GM12873 (cell line): ENCODE measurements around the gene TBCCD1.

Source experiments
- TF ChIP-seq, protein P1 (sequence below): IDR thresholded peaks from 2 replicates; pipeline ENCODE4 v1.5.1; 2012; ENCODE audit warnings: low read depth, mild to moderate bottlenecking, moderate library complexity, low read length, control low read depth; ENCODE audit not compliant: insufficient read depth; ENCODE audit errors: missing control alignments

TBCCD1 gene

DNA sequence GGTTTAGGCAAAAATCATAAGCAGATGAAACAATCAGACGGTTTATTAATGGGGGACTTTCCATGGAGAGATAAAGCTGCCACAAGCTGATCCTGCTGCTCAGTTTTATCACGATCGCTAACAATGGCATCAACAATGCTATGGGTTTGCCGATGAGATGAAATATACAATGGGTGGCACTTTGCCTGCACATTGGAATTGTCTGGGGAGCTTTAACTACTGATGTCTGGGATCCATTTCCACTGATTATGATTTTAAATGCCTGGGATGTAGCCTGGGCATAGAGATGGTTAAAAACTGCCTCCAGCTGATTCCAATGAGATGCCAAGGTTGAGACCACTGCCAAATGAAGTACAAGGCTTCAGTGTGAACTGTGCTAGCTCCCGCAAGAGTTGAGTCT, 53.8 kb downstream of the TBCCD1 start:
- TF ChIP-seq, protein P1, sequence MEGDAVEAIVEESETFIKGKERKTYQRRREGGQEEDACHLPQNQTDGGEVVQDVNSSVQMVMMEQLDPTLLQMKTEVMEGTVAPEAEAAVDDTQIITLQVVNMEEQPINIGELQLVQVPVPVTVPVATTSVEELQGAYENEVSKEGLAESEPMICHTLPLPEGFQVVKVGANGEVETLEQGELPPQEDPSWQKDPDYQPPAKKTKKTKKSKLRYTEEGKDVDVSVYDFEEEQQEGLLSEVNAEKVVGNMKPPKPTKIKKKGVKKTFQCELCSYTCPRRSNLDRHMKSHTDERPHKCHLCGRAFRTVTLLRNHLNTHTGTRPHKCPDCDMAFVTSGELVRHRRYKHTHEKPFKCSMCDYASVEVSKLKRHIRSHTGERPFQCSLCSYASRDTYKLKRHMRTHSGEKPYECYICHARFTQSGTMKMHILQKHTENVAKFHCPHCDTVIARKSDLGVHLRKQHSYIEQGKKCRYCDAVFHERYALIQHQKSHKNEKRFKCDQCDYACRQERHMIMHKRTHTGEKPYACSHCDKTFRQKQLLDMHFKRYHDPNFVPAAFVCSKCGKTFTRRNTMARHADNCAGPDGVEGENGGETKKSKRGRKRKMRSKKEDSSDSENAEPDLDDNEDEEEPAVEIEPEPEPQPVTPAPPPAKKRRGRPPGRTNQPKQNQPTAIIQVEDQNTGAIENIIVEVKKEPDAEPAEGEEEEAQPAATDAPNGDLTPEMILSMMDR: no peak

DNA sequence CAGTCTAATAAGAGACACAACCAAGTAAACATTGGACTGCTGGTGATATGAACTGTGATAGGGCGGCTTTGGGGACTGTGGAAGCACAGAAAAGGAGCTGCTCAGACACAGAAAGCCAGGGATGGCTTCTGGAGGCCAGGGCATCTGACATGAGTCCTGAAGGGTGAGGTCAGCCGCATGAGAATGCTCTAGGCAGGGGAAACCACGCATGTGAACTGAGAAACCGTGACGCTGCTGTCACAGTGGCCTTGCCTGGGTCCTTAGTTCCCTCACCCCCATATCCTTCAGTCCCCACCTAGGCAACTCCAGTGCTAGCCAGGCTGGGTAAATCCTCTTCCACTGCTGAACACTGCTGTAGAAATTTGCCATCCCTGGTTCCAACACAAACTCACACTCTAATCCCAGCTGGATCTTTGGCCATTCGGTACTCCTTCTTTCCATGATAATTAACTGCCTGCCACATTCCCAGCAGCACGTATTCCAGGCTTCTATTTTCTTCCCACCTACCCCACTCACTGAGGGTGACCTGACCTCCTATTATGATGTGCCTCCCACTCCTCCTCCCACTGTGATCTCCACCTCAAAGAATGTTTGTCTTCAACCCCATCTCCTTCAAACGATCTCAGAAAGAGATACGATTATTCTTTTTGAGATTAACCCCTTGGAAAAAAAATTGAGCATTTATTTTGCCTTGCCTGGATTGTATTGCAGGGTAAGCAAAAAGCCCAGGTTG, 54.4 kb downstream of the TBCCD1 start:
- TF ChIP-seq, protein P1: no peak

DNA sequence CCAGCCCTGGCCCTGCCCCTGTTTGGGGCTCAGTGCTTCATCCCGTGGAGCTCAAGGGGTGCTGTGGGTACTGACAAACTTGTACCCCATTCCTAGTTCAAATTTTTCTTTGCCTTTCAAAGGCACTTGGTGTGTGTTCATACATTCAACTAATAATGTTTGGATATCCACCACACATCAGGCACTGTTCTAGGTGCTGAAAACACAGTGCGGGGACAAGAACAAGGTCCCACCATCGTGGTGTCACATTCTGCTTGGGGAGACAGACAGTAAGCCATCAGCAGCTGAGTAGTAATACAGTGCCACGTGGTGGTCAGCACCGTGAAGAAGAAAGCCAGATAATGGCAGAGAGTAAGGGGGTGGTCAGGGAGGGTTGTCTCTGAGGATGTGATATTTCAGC, 55.4 kb downstream of the TBCCD1 start:
- TF ChIP-seq, protein P1: no peak

DNA sequence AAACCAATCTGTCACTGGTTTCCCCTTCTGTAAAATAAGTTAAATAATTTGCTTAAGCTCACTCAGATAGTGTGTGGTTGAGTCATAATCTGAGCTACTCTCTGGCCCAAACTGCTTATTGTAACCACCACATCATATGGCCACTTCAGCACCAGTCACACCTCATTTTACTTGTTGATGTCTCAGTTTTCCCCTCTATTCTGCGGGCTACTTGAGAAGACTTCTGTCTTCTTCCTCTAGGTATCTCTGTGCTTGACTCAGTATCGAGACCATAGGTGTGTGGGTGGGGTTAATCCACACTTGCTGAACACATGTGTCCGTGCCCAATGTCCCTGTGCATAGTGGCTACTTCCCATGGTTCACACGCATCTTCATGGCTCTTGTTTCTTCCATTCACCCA, 55.9 kb downstream of the TBCCD1 start:
- TF ChIP-seq, protein P1: no peak

DNA sequence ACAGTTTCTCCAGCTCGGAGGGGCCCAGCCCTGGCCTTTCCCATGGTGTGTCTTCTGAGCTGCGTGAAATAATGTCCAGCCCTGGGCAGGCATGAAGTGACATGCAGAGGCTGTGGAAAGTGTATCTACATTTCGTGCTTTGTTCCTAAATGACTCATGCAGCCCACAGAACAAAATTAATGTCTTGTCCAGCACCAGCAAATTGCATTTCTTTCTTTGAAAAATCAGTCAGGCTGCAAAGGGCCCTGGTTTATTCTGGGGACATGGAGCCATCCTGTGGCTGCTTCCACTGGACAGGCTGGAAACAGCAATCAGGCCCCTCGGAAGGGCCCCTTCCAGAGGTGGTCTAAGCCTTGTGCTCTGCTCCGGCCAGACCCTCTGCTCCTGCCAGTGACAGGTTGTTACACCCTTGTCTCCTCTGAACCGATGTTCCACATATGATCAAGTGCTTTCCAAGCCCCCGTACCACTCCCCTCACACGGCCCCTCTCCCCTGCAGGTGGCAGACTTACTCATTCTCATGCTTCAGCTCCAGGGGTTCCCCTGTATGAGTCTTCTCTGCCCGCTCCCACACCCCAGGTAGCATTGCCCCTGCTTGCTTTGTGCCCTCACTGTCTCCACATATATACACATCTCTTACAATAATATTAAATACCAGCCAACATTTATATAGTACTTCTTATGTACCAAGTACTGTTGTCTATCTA, 56.6 kb downstream of the TBCCD1 start:
- TF ChIP-seq, protein P1: peak; percentile 30

DNA sequence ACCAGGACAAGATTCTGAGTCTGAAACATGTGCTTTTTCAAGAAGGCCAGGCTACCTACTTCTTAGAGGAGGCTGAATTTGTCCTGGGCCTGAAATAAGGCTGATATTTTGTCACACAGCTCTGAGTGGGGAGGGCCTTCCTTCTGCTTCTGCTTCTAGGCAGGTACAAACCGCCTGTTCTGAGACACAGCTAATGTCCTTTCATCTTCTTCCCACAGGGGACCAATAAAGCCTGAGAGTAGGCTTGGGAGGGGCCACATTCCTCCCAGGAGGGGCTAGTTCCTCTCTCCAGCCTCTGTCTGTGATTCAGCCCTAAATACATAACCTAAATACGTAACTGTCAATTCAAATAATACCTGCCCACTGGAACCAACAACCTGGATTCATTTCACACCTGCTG, 57.7 kb downstream of the TBCCD1 start:
- TF ChIP-seq, protein P1: no peak

DNA sequence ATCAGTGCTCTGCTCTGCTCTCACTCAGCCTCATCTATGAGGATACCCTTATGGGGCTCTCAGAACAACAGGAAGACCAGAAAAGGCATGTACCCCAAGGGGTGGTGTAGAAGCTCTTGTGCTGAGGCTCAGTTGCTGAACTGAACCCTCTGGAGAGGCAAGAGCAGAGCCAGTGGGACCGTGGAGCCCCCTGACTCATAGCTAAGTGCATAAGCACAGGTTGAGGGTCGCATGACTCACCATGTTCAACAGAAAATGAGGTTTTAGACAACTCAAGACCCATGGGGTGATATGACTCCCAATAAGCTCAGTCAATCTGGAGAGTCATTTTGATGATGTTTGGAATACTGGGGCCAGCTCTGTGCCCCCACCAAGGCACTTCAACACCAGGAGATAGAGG, 60.3 kb downstream of the TBCCD1 start:
- TF ChIP-seq, protein P1: no peak
